GM19043 (cell line): ENCODE data around the gene IGF2BP2.
"Not testable (repeated sequence)": the region's sequence is repeated elsewhere in the genome, so short reads cannot be mapped to it uniquely, and the experiment has no call there.

Source experiments
- ATAC-seq: cut with Tn5 transposase; IDR thresholded peaks from one replicate; pipeline ENCODE4 v1.9.1; 2021; ENCODE audit warnings: low read depth; ENCODE audit not compliant: unreplicated experiment

The IGF2BP2 gene

GRCh38 chr3:185717121-185717520 is 107.7 kb downstream of the IGF2BP2 start:
- no peak for ATAC-seq

- ATAC-seq: no peak
Observed at GRCh38 chr3:185716436-185717108, 108.3 kb downstream of the IGF2BP2 start.

- no peak for ATAC-seq
Observed at GRCh38 chr3:185715091-185715490, 109.8 kb downstream of the IGF2BP2 start.

- no peak for ATAC-seq
Observed at GRCh38 chr3:185714085-185714484, 110.8 kb downstream of the IGF2BP2 start.

GRCh38 chr3:185713015-185713414 is 111.8 kb downstream of the IGF2BP2 start:
- no peak for ATAC-seq

- ATAC-seq: no peak
Observed at GRCh38 chr3:185712337-185712736, 112.5 kb downstream of the IGF2BP2 start.

- no peak for ATAC-seq
Observed at GRCh38 chr3:185711255-185711870, 113.5 kb downstream of the IGF2BP2 start.

GRCh38 chr3:185709251-185709955 is 115.4 kb downstream of the IGF2BP2 start:
- no peak for ATAC-seq

GRCh38 chr3:185708392-185708791 is 116.5 kb downstream of the IGF2BP2 start:
- no peak for ATAC-seq

- no peak for ATAC-seq
Observed at GRCh38 chr3:185705498-185705897, 119.3 kb downstream of the IGF2BP2 start.

GRCh38 chr3:185702262-185703225 is 122.3 kb downstream of the IGF2BP2 start:
- no peak for ATAC-seq

GRCh38 chr3:185701611-185702261 is 123.1 kb downstream of the IGF2BP2 start:
- no peak for ATAC-seq

GRCh38 chr3:185699927-185700326 is 124.9 kb downstream of the IGF2BP2 start:
- ATAC-seq: no peak

GRCh38 chr3:185697228-185697627 is 127.6 kb downstream of the IGF2BP2 start:
- not testable (repeated sequence) for ATAC-seq

GRCh38 chr3:185696039-185696438 is 128.8 kb downstream of the IGF2BP2 start:
- no peak for ATAC-seq

- no peak for ATAC-seq
Observed at GRCh38 chr3:185693985-185694653, 130.7 kb downstream of the IGF2BP2 start.

- ATAC-seq: no peak
Observed at GRCh38 chr3:185691622-185692021, 133.2 kb downstream of the IGF2BP2 start.

GRCh38 chr3:185687271-185687878 is 137.5 kb downstream of the IGF2BP2 start:
- no peak for ATAC-seq
